WI38 (cell line): ENCODE measurements around the gene CRIM1.

Source experiments
- H3K4me3 ChIP-seq: 2 replicates; pipeline ENCODE4 v1.5.1; 2011; ENCODE audit warnings: low read depth, mild to moderate bottlenecking, control low read depth, low read length
- CTCF ChIP-seq: IDR thresholded peaks from 2 replicates; pipeline ENCODE4 v1.5.1; 2012; ENCODE audit warnings: low read depth, mild to moderate bottlenecking, control low read depth, low read length

CRIM1 gene

GRCh38 chr2:36540986-36541754 is 185.6 kb downstream of the CRIM1 start:
- no peak for TF ChIP-seq CTCF
- no peak overlapping the region for H3K4me3 ChIP-seq

DNA sequence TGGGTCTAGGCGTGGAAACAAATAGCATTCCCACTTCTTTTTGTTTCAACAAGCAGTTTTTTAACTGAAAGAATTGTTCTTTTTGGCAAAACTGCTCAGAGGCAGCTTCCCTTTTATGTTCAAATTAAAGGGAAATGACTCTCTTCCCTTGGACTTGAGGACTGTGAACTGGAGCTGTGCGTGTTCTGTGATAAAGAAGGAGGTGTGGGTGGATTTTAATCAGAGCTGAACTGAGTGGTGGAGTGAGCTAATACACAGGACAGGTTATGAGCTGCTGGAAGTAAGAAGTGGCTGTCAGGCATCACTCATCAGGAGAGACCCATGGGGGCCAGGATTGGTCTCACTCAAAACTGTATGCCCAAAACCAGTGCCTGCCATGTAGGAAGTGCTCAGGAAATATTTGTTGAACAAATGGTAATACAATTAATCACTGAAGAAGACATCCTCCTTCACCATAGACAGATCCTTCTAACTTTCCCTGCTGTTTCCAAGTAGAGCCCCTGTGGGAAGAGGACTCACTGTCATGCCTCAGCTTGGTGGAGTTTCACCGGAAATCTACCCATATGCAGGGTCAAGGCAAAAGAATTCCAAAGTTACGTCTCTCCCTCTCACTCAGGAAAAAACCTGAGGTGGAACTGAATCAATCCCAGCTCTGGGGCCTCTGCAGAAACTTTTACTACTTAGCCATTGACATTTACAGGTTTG is 186.5 kb downstream of the CRIM1 start:
- TF ChIP-seq CTCF: no peak

DNA sequence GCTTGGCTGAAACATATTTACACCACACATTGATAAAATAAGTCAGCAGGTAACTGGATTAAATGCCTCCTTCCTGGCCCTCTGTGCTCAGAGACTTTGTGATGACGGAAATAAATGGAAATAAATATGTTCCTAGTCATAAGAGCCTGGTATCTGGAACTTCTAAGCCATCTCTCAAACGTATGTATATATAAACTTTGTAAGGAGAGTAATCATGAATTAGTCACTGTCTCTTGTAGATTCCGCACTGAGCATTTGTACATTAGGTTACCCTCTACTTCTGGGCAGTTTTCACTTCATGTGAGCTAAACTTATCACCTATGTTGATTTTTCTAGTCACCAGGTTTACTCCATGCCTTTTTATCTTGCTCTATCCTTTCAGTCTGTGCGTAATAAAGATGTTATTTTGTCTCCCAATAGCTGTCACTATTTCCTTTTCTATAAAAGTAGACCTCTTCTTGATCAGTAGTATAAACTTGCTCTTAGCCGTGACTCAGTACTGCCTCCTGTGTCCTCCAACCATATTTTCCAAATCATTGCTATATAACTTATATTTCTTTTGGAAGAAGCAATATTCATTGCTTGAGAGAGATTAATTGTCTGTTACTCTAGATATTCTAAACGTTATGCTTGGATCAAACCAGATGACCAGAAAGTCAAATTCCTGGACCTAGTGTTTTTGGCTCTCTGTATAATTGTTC is 189.2 kb downstream of the CRIM1 start:
- TF ChIP-seq CTCF: no peak
- no peak overlapping the region for H3K4me3 ChIP-seq

More for the DNA sequence above, 186.5 kb downstream of the CRIM1 start:
- no peak overlapping the region for H3K4me3 ChIP-seq

DNA sequence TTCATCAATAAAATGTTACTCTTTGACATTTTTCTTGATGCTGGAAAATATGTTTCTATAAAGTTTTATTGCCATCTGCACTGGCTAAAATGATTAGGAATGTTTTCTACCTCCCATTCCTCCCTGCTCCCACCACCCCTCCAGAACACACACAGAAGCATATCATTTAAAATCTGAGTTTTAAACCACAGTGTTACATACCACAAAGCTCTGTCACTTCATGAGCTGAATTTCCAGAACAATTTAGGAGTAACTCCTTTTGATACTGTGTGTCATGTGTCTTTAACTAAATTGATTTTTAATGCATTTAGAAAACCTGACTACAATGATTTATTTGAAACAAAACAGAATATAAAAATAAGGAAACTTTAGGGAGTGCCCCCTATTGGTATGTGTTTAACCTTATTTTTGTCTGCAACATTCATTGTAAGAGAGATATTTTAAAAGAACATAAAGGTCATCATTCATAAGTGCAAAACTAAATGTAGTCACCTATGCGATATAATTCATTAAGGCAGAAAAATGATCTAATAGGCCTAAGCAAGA is 190.4 kb downstream of the CRIM1 start:
- no peak overlapping the region for H3K4me3 ChIP-seq
- TF ChIP-seq CTCF: no peak

DNA sequence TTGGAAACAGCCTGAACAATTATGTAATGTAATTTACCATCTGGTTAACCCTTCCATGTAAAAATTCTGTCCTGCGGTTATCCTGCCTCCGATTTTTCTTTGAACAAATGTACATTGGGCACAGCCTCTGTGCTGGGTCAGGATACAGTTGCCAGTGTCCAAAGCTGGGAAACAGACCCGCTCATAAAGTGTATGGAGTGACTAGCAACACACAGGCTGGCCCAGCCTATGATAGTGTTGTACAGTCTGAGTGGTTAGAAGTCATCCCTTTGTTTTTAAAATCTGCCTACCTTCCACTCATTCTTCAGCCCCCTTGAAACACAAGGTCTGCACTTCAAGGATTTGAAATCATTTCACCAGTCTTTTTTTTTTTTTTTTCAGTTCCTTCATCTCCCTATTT is 192.3 kb downstream of the CRIM1 start:
- H3K4me3 ChIP-seq: no peak overlapping the region
- no peak for TF ChIP-seq CTCF

DNA sequence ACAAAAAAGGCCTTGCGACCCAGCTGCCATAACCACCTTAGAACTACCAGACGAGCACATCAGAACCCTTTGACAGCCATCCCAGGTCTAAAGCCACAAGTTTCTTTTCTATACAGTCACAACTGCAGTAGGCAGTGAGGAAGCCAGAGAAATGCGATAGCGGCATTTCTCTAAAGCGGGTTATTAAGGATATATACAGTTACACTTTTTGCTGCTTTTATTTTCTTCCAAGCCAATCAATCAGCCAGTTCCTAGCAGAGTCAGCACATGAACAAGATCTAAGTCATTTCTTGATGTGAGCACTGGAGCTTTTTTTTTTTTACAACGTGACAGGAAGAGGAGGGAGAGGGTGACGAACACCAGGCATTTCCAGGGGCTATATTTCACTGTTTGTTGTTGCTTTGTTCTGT is 193.6 kb downstream of the CRIM1 start:
- H3K4me3 ChIP-seq: no peak overlapping the region
- TF ChIP-seq CTCF: no peak

GRCh38 chr2:36550006-36550405 is 194.4 kb downstream of the CRIM1 start:
- H3K4me3 ChIP-seq: no peak overlapping the region
- TF ChIP-seq CTCF: no peak
